H9 (cell line): ENCODE results near the gene FERMT1. TPM values are rescaled to one million over a fixed set of nuclear protein-coding genes. Genes with fewer than 3 reads are reported as not detected.

Experiments used
- DNase-seq: peaks from one replicate; pipeline ENCODE4 v3.0.0-alpha.2; 2017
- H2AFZ ChIP-seq: one replicate; pipeline ENCODE4 v1.6.1; 2013; ENCODE audit warnings: mild to moderate bottlenecking, low read length, control low read depth, moderate library complexity
- H2AK5ac ChIP-seq: 2 replicates; pipeline ENCODE4 v1.6.1; 2013; ENCODE audit warnings: low read length, control low read depth, mixed read lengths; ENCODE audit not compliant: insufficient read length
- H2BK120ac ChIP-seq: one replicate; pipeline ENCODE4 v1.6.1; 2013; ENCODE audit warnings: low read depth, mild to moderate bottlenecking, low read length, control low read depth, inconsistent platforms; ENCODE audit not compliant: poor library complexity, severe bottlenecking
- H2BK12ac ChIP-seq: 2 replicates; pipeline ENCODE4 v1.6.1; 2013; ENCODE audit warnings: low read length, control low read depth, mixed read lengths, low read depth; ENCODE audit not compliant: insufficient read length
- H2BK15ac ChIP-seq: 2 replicates; pipeline ENCODE4 v1.6.1; 2013; ENCODE audit warnings: low read depth, low read length, control low read depth
- H2BK20ac ChIP-seq: one replicate; pipeline ENCODE4 v1.6.1; 2013; ENCODE audit warnings: low read depth, mild to moderate bottlenecking, low read length, control low read depth, inconsistent platforms; ENCODE audit not compliant: poor library complexity, severe bottlenecking
- H2BK5ac ChIP-seq: 2 replicates; pipeline ENCODE4 v1.6.1; 2013; ENCODE audit warnings: low read length, control low read depth, mixed read lengths; ENCODE audit not compliant: insufficient read length
- H3K14ac ChIP-seq: 2 replicates; pipeline ENCODE4 v1.6.1; 2013; ENCODE audit warnings: low read length, control low read depth; ENCODE audit not compliant: insufficient read depth
- H3K18ac ChIP-seq: 2 replicates; pipeline ENCODE4 v1.6.1; 2013; ENCODE audit warnings: low read depth, mild to moderate bottlenecking, mixed read lengths, low read length, control low read depth; ENCODE audit not compliant: insufficient read length
- H3K23ac ChIP-seq: 2 replicates; pipeline ENCODE4 v1.6.1; 2013; ENCODE audit warnings: low read length, control low read depth, mixed read lengths, low read depth; ENCODE audit not compliant: insufficient read length
- H3K23me2 ChIP-seq: 2 replicates; pipeline ENCODE4 v1.6.1; 2013; ENCODE audit warnings: low read depth, mild to moderate bottlenecking, mixed read lengths, low read length, control low read depth; ENCODE audit not compliant: insufficient read length, poor library complexity, severe bottlenecking
- H3K27ac ChIP-seq: 2 replicates; pipeline ENCODE4 v1.5.1; 2013; ENCODE audit warnings: low read length, control low read depth, mixed read lengths, low read depth; ENCODE audit not compliant: insufficient read length
- H3K27me3 ChIP-seq: 2 replicates; pipeline ENCODE4 v1.6.1; 2013; ENCODE audit warnings: low read length, control low read depth, inconsistent platforms; ENCODE audit not compliant: insufficient read depth
- H3K4ac ChIP-seq: 2 replicates; pipeline ENCODE4 v1.6.1; 2013; ENCODE audit warnings: low read depth, mild to moderate bottlenecking, control low read depth, inconsistent platforms, low read length, moderate library complexity
- H3K4me1 ChIP-seq: 2 replicates; pipeline ENCODE4 v1.6.1; 2013; ENCODE audit warnings: low read length, control low read depth, inconsistent platforms; ENCODE audit not compliant: insufficient read depth
- H3K4me2 ChIP-seq: 2 replicates; pipeline ENCODE4 v1.6.1; 2013; ENCODE audit warnings: low read length, control low read depth, mixed read lengths; ENCODE audit not compliant: insufficient read length, insufficient read depth
- H3K56ac ChIP-seq: 2 replicates; pipeline ENCODE4 v1.6.1; 2013; ENCODE audit warnings: low read depth, mild to moderate bottlenecking, mixed read lengths, low read length, control low read depth; ENCODE audit not compliant: insufficient read length
- H3K79me1 ChIP-seq: 2 replicates; pipeline ENCODE4 v1.6.1; 2013; ENCODE audit warnings: low read depth, mild to moderate bottlenecking, moderate library complexity, low read length, control low read depth, inconsistent platforms; ENCODE audit not compliant: insufficient read depth, poor library complexity, severe bottlenecking
- H3K79me2 ChIP-seq: 2 replicates; pipeline ENCODE4 v1.6.1; 2013; ENCODE audit warnings: low read length, control low read depth, inconsistent platforms; ENCODE audit not compliant: insufficient read depth
- H3K9ac ChIP-seq: 2 replicates; pipeline ENCODE4 v1.6.1; 2013; ENCODE audit warnings: low read length, control low read depth, mixed read lengths; ENCODE audit not compliant: insufficient read length; ENCODE audit errors: extremely low read depth
- H3K9me3 ChIP-seq: one replicate; pipeline ENCODE4 v1.6.1; 2013; ENCODE audit warnings: low read depth, low read length, inconsistent platforms; ENCODE audit not compliant: control insufficient read depth
- H3T11ph ChIP-seq: one replicate; pipeline ENCODE4 v1.6.1; 2013; ENCODE audit warnings: mild to moderate bottlenecking, low read length, control low read depth, inconsistent platforms
- H4K20me1 ChIP-seq: one replicate; pipeline ENCODE4 v1.6.1; 2013; ENCODE audit not compliant: control insufficient read depth, insufficient read length, insufficient read depth
- H4K5ac ChIP-seq: 2 replicates; pipeline ENCODE4 v1.6.1; 2013; ENCODE audit warnings: low read depth, mild to moderate bottlenecking, mixed read lengths, low read length, control low read depth; ENCODE audit not compliant: insufficient read length
- H4K8ac ChIP-seq: replicated peaks from 2 replicates; pipeline ENCODE4 v1.6.1; 2013; ENCODE audit warnings: low read length, control low read depth, mixed read lengths, low read depth; ENCODE audit not compliant: insufficient read length
- H4K91ac ChIP-seq: 2 replicates; pipeline ENCODE4 v1.6.1; 2013; ENCODE audit warnings: low read depth, mild to moderate bottlenecking, moderate library complexity, mixed read lengths, low read length, control low read depth; ENCODE audit not compliant: insufficient read length
- H3K27ac Mint-ChIP-seq, 3 experiments: 2 replicates in 2 of 3; 3 replicates in 1 of 3; pipeline ENCODE4 v1.8.0; 2020 to 2021; ENCODE audit warnings: mixed read lengths in 3 of 3, mild to moderate bottlenecking in 1 of 3, moderate library complexity in 1 of 3
- H3K27me3 Mint-ChIP-seq: 2 replicates; pipeline ENCODE4 v1.8.0; 2021; ENCODE audit warnings: low read depth, mild to moderate bottlenecking, moderate library complexity, mixed read lengths
- H3K36me3 Mint-ChIP-seq, 3 experiments: 2 replicates in 2 of 3; 3 replicates in 1 of 3; pipeline ENCODE4 v1.8.0; 2020 to 2021; ENCODE audit warnings: low read depth in 3 of 3, mixed read lengths in 3 of 3; ENCODE audit not compliant: insufficient read depth in 1 of 3
- H3K4me1 Mint-ChIP-seq, 2 experiments: 2 replicates each; pipeline ENCODE4 v1.8.0; 2020; ENCODE audit warnings: mixed read lengths in 2 of 2
- H3K4me3 Mint-ChIP-seq, 2 experiments: 2 replicates in 1 of 2; 3 replicates in 1 of 2; pipeline ENCODE4 v1.8.0; 2020 to 2021; ENCODE audit warnings: mild to moderate bottlenecking in 2 of 2, mixed read lengths in 2 of 2, moderate library complexity in 1 of 2
- H3K9me3 Mint-ChIP-seq, 2 experiments: 2 replicates in 1 of 2; 3 replicates in 1 of 2; pipeline ENCODE4 v1.8.0; 2020; ENCODE audit warnings: mild to moderate bottlenecking in 2 of 2, mixed read lengths in 2 of 2, moderate library complexity in 1 of 2
- CTCF ChIP-seq: fragments of 200-600 bp; sonication (generic); conservative IDR thresholded peaks from 3 replicates; pipeline ENCODE4 v1.8.0; 2021; ENCODE audit warnings: antibody characterized with exemption, mild to moderate bottlenecking
- WGBS: extraction: QIAGEN DNeasy Blood & Tissue Kit; methylation state at CpG from one replicate; pipeline ENCODE4 v1.1.7; 2013; ENCODE audit warnings: missing lambda C conversion rate, low lambda C conversion rate, mixed read lengths; ENCODE audit not compliant: insufficient read length; ENCODE audit errors: extremely low coverage; 5-methylcytosine and 5-hydroxymethylcytosine counted together
- total RNA-seq: library from RNA; stranded (reverse); gene quantifications from 2 replicates; pipeline ENCODE4 v1.2.1, GENCODE V29; 2021

Gene FERMT1
- total RNA-seq, 1 experiment from 2014 or later = 9.6 TPM

DNA sequence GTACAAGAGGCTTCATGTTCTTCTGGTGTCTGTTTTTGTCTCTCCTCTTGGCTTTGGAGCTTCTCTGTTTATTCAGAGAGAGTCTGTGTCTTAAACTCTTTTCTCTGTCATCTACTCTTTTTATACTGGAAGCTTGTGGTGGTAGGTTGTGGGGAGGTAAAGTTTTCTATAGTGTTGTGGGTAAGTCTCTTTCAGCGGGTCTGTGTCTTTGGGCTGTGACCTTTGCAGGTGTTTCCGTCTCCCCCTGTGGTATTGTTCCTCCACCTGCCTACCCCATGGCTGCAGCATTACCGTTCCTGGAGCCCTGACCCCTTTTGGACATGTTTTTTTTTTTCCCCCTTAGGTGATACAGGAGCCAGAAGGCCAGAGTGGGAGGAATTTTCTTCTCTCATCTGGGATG, 37.9 kb upstream of the FERMT1 start:
- Histone ChIP-seq H3K79me1 (no peaks in the 10 kb centered on the region), H2BK15ac (no peak overlapping the region), H3K23ac (no peak overlapping the region), H2AK5ac (no peak overlapping the region), H2BK5ac (no peak overlapping the region), H3K4ac (no peak overlapping the region), H4K8ac (no peak overlapping the region), H3K4me1 (no peaks in the 10 kb centered on the region), H4K20me1 (no peaks in the 10 kb centered on the region), H3K27ac (no peak overlapping the region), H3K14ac (no peak overlapping the region), H2AFZ (no peak overlapping the region), H4K5ac (no peak overlapping the region), H3K9me3 (no peaks in the 10 kb centered on the region), H3T11ph (no peak overlapping the region), H2BK120ac (no peak overlapping the region), H2BK20ac (no peak overlapping the region), H3K9ac (no peak overlapping the region), H2BK12ac (no peak overlapping the region), H4K91ac (no peak overlapping the region), H3K56ac (no peak overlapping the region), H3K27me3 (no peaks in the 10 kb centered on the region), H3K23me2 (no peaks in the 10 kb centered on the region), H3K4me2 (no peak overlapping the region), H3K79me2 (no peaks in the 10 kb centered on the region), H3K18ac (no peak overlapping the region)
- Mint-ChIP-seq H3K27ac (no peak overlapping the region), H3K27me3 (no peaks in the 10 kb centered on the region; the same call in 1 of the 2 replicates), H3K4me1 (peaks cover 10 to 14% of the 10 kb centered on the region in 2 experiments), H3K9me3 (peaks cover 18 to 19% of the 10 kb centered on the region in 2 experiments), H3K4me3 (no peak overlapping the region), H3K36me3 (peaks cover 11 to 16% (median 14%) of the 10 kb centered on the region in 3 experiments)
- no peak for TF ChIP-seq CTCF
- WGBS = no CpG with 5 or more reads among the region's 3 CpGs
- DNase-seq = no peak
